HG03175 (cell line): ENCODE data around the gene ACTRT2.

Experiments used
- ATAC-seq: cut with Tn5 transposase; IDR thresholded peaks from one replicate; pipeline ENCODE4 v1.9.1; 2021; ENCODE audit warnings: mild to moderate bottlenecking, moderate library complexity; ENCODE audit not compliant: unreplicated experiment

ACTRT2 gene

DNA sequence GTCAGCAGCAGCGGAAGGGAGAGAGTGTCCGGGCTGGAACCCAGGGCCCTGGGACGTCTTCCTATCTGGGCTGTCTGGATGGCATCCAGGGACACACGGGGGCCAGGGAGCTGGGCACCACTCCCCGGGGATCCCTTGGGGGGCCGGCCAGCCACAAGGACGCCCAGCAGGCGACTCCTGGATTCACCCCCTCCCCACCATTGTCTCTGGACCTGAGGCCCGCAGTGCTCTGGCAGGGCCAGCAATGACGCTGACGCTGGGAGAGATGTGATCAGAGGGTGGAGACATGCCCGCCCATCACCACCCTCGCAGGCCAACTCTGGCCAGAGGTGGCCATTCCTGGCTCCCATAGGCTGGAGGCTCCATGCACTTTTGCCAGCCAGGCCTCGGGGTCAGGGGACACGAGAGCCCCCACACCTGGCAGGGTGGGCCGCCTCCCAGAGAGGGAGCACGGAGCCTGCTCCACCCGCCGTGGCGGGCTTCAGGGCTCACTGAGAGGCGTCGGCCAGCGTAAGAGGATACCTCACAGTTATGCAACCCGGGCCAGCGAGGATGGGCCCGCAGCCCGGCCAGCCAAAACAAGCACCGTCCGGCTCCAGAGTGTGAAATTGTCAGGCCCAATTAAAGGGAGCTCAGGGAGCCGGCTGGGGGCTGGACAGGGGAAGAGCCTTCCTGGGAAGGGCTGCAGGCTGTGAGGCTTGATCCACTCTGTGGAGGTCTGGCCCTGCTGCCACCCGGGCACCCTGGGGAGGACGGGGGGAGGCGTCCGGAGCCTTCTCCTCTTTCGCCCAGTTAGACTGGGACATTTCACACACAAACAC is 10.3 kb downstream of the ACTRT2 start:
- no peak for ATAC-seq

DNA sequence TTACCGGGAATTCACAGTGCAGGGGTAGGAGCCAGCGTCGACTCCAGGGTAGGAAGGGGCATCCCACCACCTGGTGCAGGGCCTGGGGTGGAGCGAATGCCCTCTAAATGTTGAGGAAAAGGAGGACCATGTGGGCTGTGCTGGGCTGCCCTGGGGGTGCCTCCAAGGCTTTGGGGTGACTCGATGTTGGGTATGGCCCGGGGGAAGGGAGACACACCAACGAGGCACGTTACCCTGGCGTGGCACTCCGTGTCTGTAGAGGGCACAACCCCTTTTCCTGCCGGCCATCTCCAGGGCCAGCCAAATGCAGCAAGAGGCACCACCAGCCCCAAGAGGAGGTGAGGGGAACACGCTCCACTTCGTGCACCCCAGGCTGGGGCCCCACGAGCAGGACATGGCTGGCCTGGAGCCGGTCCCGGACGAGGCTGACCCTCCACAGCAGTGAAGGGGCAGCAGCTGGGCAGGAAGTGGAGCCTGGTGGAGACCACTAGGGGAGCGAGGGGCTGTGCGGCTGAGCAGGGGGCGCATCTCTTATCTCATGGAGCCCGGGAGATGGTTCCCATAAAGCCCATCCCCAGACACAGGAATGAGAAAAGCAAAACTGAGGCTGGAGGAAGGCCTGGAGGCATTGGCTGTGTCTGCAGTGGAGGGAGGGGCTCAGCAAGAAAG is 11.2 kb downstream of the ACTRT2 start:
- no peak for ATAC-seq

DNA sequence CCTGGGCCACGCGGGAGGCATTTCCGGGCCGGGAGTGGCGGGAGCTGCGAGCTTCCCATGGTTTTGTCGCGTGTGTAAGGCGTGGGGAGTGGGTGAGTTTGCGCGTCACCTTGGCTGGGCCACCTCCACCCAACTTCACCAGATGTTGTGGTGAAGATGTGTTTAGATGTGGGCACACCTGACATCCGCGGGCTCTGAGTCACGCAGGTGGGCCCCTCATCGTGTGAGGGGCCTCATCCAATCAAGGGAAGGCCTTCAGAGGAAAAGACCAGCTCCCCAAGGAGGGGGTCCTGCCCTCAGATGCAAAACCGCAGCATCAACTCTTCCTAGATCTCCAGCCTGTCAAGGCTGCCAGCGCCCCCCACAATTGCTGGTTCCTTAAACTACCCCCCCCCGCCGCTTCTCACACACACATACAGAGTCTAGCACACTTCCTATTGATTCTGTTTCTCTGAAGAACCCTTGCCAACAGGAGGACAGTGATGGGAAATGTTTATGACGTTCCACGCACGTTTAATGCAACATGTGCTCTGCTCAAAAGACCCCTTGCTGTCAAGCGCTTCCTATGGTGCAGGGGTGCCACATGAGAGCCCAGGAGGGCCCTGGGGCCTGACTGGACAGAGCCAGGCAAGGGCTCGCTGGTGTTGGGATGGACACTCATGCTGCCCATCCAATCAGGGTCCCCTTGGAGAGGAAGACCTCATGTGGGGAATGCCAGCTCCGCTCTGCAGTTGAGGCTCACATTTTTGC is 11.9 kb downstream of the ACTRT2 start:
- ATAC-seq = no peak

DNA sequence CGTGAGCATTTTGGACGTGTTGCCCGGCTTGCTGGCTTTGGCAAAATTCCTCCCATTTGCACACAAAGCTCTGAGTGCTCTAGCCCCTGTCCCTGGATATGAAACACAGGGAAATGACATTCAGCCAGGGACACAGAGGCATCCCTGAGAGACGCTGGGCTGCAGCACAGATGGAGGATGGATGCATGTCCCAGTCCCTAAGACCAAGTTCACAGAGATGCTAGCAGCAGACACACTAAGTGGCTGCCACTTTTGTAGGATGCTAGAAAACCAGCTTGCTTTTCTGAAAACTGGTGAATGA is 12.5 kb downstream of the ACTRT2 start:
- no peak for ATAC-seq

DNA sequence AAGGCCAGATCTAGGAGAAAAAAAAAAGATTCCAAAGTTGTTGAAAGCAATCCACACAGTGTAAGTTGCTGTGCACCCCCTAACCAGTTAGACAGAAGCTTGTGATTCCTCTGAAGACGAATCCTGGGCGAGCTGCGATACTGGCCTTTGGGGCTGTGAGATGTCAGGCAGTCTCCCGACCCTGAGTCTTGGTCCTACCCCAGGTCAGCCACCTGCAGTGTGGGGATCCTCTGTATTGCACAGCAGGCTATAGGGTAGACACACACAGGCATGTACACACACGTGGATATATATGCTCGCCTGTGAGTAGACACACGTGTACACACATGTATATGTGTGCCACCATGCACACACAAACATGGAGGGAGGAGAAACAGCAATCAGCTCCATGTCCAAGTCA is 12.9 kb downstream of the ACTRT2 start:
- no peak for ATAC-seq

DNA sequence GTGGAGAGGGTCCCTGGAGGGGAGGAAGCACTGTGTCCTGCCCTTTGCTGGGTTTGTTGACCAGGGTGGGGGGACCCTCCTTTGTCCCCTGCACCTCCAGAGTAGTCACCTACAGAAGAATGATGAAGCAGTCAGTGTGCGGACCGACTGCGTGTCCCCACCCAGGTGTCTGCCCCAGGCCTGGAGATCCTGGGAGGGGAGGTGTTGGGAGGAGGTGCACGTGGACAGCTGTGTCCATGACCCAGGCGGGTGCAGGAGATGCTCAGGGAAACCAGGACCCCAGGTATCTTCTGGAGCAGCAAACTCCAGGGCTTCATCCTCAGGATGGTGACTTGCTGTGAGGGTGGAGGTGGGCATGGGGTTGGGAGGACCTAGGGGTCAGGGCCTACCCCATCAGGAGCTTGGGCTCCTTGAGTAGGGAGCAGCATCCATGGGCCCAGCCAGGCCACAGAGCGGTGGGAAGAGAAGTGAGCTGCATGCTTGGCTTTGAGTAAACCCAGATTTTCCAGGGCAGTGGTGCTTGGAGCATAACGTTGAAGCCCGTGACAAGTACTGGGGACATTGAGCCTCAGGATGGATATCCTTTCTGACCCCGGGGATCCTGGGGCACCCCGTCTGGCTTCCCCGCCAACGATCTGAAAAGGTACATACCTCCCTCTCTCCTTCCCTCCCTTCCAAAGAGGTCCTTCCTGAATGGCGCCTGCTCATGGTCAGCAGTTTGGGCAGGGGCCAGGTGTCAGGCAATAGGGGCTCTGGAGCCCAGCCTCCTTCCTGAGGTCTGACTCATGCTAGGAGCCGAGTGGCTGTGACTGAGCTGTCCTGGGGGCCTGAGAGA is 13.7 kb downstream of the ACTRT2 start:
- ATAC-seq = no peak

DNA sequence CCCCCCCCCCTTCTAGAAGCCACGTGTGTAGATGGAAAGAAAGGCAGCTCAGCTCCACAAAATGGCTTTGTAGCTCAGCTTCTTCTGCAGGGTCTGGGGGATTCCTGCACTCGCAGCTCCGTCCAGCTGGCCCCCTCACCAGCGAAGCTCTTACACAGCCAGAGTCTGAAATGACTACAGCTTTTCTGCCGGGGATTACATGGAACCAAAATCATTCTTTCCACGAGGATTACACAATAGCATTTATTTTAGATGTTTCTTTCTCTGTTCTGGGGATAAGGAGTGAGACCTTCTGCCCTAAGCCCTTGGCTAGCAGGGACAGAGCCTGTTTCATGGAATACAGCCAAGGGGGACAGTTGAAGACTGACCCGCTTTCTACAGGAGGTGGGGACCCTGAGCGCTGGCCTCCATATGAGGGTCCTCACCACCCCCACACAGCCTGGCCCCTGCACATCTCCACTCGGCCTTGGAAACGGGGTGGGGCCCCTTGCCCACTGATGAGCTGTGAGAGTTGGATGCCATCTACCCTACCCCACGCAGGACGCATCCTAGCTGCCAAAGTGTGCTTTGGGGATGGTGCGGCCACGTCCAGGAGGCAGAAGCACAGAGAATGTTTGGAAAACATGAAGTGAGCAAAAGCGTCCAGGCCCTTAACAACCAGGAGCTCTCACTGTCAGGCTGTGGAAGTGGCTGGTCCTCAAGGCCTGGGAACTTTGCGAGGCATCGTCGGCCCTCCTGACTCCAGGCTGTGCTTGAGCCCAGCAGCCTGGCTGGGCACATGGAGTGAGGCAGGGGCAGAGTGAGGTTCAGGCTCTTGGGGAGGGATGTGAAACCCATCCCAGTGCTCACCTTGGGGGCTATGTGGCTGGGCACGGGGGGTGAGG is 14.5 kb downstream of the ACTRT2 start:
- no peak for ATAC-seq

DNA sequence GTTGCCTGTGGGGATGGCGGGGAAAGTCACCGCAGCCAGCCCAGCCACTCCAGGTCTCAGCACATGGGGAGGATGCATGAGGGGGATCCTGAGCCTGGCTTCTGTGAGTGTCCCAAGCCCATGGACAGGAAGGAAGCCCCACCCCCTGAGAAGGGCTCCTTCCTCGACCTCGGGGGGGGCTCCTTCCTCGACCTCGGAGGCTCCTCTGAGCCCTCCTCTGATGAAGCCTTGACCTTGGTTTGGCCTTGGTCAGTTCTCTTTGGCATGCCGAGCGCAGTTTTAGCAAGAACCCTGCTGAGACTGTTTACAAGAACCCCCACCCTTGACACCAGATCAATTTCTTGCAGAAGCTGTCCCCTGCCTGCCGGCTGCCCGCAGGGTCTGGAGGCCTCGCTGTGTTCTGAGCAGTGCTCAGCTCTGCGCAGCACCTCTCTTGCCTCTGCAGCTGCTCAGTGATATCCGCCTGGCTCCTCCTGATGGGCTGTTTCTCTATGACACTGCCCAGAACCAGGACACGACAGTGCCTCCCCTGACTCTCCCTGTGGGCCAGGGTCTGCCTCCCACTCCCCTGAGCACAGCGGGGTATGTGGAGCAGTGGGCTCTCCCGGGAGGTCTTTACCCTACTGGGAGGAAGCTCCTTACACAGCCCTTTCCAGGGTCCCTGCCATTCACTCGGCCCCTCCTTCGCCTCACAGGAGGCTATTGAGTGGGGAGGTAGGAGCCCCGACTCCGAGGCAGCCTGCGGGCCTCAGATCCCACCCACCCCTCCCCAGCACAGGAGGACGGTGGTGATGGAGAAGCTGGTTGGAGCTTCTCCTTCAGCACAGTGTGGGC is 15.4 kb downstream of the ACTRT2 start:
- no peak for ATAC-seq

DNA sequence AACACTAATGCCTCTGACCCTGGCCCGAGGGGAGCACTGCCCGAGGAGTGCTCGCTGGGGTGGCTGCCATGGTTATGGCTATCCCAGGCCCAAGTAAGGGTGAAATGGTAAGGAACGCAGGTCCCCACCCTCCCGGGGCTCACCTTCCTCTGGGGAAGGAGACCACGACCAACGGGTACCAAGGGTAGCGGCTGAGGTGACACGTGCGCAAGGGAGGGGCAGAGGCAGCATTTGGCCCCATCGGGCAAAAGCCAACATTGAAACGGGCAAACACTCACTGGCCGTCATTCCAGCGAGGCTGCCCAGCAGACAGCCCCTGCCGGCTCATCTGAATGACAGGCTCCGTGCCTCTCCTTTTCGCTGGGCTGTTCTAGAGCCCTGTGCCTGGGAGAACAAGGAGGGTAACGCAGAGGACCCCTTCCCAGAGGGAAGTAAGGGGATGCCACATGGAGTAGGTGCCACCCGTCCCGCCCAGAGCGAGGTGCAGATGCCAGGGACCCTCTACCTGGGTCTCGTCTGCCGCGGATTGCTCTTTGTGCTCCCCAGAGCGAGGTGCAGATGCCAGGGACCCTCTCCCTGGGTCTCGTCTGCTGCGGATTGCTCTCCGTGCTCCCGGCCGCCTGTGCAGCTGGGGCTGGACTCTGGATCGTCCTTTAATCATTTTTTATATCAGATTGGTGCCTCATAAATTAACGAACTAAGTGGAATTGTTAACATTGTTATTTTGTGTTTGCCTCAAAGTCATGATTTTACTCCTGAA is 16.2 kb downstream of the ACTRT2 start:
- ATAC-seq = no peak

DNA sequence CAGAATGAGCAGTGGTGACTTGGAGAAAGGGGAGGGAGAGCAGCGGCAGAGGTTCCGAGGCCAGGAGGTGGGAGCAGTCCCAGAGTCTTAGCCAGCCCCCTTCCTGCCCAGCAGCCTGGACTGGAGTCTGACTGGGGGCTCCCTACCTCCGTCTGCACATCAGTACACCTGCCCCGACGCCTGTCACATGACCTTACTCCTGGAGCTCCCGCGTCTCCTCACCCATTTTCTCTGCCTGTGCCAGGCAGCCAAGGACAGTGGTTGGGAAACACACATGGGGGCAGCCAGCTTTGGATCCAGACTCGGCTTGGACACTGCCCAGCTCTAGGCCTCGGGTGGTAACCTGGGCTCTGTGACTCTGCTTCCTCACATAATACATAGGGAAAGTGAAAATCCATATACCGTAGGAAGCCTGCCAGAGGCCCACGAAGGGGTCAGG is 16.9 kb downstream of the ACTRT2 start:
- no peak for ATAC-seq

DNA sequence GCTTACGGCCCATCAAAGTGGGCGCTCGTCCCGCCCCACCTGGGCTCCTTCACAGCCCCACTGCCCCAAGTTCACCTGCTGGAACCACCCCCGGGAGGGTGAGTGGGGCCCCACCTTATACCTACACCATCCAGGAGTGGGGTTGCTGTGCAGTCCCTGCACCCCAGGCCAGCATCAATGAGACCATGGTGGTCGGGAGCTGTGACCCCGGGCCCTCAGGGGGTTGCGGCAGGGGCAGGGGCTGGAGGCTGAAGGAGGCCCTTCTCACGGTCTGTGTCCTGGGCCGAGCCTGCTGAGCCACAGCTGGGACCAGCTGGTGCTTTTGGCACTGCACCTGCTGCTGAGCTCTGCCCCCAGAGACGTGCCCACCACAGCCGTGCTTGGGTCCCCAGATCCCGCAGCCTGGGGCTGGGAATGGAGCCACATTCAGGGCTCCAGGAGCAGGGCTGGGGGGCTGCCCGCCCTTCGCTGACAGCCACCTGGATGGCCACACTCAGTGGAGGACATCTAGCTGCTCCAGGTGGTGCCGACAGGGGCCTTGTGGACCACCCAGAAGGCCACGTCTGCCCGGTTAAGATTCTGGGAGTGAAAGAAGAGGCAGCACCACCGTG is 17.4 kb downstream of the ACTRT2 start:
- no peak for ATAC-seq

DNA sequence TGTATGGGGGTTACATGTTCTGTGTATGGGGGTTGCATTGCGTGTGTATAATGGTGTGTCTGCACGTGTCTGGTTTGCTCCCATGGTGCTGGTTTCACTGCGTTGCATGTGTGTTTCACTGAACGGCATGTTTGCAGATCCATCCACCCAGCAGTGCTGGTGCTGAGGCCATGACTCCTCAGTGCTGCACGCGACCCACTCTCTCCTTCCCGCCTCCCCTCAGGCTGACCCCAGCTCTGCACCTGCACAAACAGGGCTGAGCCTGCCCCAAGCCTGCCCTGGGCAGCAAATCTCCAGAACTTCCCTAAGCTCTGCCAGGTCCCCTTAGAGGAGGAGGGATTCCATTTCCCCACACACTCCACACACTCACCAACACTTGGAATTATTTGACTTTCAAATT is 18.7 kb downstream of the ACTRT2 start:
- no peak for ATAC-seq

DNA sequence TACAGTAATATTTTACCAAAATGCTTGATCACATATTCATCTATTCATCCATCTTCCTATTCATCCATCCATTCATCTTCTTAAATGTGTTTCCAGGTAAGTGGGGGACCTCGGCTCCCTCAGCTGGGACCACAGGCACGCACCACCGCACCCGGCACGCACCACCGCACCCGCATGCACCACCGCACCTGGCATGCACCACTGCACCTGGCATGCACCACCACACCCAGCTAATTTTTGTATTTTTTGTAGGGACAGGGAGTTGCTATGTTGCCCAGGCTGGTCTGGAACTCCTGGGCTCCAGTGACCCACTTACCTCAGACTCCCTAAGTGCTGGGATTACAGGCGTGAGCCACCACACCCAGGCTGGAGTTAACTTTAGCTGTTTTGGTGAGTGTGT is 21.2 kb downstream of the ACTRT2 start:
- ATAC-seq = no peak

DNA sequence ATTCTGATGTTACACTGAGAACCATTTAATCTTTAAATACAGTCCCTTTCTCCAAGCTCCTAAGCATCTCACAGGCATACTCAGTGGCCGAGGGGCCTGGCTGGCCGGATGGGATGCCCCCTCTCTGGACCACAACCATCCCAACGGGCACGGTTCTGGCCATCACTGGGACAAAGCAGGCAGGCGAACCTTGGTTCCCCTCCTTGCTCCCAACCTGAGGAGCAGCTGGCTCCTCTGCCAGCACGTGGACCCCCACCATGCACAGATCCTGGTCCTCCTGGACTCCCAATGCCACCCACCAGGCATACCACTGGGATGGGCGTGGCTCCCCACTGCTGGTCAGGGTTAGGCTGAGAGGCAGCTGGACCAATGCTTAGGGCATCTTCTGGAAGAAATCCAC is 27.9 kb downstream of the ACTRT2 start:
- no peak for ATAC-seq

DNA sequence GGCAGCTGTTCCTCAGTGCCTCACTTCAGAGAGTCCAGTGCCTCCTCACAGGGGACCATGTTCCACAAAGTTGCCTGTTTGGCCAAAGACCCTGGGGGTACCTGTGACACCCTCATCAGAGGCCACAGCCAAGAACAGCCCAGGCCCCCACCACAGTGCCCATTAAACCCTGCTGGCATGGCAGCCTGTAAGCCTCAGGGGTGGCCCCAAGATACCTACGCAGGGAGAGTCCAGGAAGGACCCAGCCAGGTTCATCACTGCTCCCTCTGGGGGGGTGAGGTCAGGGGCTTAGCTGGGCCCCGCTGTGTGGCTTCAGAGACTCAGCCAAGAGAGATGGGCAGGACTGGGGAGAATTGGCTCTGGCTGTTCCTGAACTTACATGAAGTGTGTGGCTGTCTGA is 28.6 kb downstream of the ACTRT2 start:
- no peak for ATAC-seq

DNA sequence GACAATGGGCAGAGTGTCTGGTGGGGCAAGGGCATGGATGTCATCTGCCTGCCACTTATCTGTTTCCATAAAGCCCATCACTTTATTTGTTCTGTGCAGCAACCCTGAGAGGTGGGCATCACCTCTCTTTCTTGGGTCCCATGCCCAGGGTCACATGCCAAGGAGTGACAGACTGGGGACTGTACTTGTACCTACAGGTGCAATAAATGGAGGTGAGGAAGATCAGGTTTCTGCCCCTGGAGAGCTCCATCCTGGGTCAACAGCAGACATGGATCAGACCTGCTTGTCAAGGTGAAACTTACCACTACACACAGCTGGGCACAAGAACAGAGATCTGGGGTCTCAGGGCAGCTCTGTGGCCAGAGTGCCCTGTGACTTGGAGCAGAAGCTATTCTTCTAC is 29.3 kb downstream of the ACTRT2 start:
- ATAC-seq = no peak

DNA sequence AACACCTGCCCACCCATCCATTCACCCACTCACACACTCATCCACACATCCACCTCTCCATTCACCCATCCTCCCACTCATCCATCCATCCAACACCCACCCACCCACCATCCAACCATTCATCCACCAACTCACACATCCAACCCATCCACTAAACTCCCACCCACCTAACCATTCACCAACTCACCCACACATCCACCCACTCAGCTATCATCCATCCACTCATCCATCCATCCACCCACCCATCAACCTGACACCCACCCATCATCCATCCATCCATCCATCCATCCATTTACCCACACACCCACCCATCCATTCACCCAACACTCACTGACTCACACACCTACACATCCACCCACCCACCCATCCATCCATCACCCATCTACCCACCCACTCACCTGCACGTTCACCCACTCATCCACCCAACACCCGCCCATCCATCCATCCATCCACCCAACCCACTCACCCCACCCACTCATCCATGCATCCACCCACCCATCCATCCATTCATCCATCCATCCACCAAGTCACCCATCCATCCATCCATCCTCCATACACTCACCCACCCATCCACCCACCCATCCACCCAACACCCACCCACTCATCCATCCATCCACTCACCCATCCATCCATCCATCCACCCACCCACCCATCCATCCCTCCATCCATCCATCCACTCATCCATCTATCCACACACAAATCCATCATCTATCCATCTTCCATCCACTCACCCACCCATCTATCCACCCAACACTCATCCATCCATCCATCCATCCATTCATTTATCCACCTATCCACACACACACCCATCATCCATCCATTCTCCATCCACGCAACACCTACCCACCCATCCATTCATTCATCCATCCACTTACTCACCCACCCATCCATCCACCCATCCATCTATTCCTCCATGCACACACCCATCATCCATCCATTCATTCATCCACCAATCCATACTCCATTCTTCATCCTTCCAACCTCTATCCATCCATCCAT is 30.3 kb downstream of the ACTRT2 start:
- no peak for ATAC-seq
